ENCODE measurements around the gene EIF1. TPM values are rescaled to one million over a fixed set of nuclear protein-coding genes. Genes with fewer than 3 reads are reported as not detected.

Gene EIF1
- total and polyA plus RNA-seq, 2 donors from 2014 or later: 842 to 1,166 TPM

DNA sequence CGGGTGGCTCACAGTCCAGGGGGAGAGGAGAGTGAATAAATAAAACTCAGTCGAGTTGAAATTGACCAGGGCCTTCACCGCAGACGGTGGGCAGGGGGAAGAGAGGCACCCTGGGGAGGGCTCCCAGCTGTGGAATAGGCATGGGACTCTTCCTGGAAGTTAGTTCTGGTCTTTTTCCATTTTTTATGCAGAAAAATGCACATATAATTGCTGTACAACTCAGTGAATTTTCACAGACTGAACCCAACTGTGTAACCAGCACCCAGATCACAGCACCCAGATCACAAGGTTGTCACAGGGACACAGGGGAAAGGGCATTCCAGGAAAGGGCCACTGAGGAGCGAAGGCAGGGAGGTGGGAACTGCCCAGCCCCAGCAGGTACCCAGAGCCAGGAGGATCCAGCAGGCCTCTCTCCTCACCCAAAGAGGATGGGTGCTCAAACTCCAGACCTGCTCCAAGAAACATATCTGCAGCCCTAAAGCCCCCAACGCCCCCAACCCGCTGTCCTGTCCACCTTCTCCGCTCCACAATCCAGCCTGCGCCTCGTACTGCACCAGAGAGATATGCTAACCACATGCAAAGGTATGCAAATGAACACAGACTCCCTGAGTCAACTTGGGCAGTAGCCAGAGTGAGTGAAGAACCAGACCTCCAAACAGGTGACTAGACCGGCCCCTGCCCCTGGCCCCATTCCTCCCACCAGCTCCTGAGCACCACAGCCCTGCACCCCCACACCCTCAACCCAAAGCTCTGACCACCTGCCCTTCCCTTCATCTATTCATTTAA is 29.1 kb upstream of the EIF1 start:
- Histone ChIP-seq H3K9ac (ENCODE audit: low read length in 3 of 3) (peak overlapping the region in 1 of 3 donors; percentile 16), H3K4me3 (ENCODE audit: low read length in 3 of 3) (no peak overlapping the region), H3K9me3 (ENCODE audit: control insufficient read depth in 2 of 3, insufficient read depth in 1 of 3, low read length in 3 of 3) (no peaks in the 10 kb centered on the region), H3K27ac (ENCODE audit: low read depth in 2 of 2, low read length in 2 of 2) (peak overlapping the region; percentile 94), H3K4me1 (ENCODE audit: control insufficient read depth in 2 of 3, insufficient read depth in 2 of 3, low read depth in 1 of 3, low read length in 3 of 3) (peaks cover 0 to 44% (median 19%) of the 10 kb centered on the region in 3 donors), H3K36me3 (ENCODE audit: control insufficient read depth in 2 of 3, insufficient read depth in 3 of 3, low read length in 3 of 3) (no peaks in the 10 kb centered on the region), H3K27me3 (ENCODE audit: control insufficient read depth, insufficient read depth, low read length) (no peaks in the 10 kb centered on the region)
- TF ChIP-seq, protein P1, sequence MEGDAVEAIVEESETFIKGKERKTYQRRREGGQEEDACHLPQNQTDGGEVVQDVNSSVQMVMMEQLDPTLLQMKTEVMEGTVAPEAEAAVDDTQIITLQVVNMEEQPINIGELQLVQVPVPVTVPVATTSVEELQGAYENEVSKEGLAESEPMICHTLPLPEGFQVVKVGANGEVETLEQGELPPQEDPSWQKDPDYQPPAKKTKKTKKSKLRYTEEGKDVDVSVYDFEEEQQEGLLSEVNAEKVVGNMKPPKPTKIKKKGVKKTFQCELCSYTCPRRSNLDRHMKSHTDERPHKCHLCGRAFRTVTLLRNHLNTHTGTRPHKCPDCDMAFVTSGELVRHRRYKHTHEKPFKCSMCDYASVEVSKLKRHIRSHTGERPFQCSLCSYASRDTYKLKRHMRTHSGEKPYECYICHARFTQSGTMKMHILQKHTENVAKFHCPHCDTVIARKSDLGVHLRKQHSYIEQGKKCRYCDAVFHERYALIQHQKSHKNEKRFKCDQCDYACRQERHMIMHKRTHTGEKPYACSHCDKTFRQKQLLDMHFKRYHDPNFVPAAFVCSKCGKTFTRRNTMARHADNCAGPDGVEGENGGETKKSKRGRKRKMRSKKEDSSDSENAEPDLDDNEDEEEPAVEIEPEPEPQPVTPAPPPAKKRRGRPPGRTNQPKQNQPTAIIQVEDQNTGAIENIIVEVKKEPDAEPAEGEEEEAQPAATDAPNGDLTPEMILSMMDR (IDR thresholded peaks at IDR 0.05; ENCODE audit: borderline replicate concordance, extremely low read depth, insufficient read depth): no peak
- DNase-seq (no peak), FAIRE-seq (no peak)
- intact Hi-C loops (cut with DNase I): loop anchor here (10.0 kb wide), 1 partner anchor 105 kb away; no protein-coding TSS in a partner anchor

DNA sequence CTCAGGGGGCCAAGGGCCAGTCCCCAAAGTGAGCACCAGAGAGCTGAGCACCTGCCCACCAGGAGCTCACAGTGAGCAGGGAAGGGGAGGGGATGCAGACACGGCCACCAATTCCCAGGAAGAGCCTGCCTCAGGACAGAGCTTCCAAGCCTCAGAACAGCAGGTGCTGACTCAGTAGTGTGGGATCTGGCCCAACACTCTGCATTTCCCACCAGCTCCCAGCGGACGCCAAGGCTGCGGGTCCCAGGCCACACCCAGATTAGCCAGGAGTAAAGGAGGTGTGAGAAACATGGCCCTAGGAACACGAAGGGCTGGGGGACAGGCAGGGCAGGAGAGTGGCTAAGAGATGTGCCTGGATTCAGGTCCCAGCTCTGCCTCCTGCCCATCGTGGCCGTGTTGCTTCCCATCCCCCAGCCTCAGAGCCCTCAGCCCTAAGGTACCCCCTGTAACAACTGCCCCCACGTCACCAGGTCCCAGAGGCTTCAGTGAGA is 28.4 kb upstream of the EIF1 start:
- FAIRE-seq (no peak), DNase-seq (no peak)
- intact Hi-C loops (cut with DNase I): loop anchor here (10.0 kb wide), 1 partner anchor 105 kb away; no protein-coding TSS in a partner anchor
- Histone ChIP-seq H3K4me3 (ENCODE audit: low read length in 3 of 3) (no peak overlapping the region), H3K9me3 (ENCODE audit: control insufficient read depth in 2 of 3, insufficient read depth in 1 of 3, low read length in 3 of 3) (no peaks in the 10 kb centered on the region), H3K9ac (ENCODE audit: low read length in 3 of 3) (peak overlapping the region in 1 of 3 donors; percentile 12), H3K36me3 (ENCODE audit: control insufficient read depth in 2 of 3, insufficient read depth in 3 of 3, low read length in 3 of 3) (no peaks in the 10 kb centered on the region), H3K4me1 (ENCODE audit: control insufficient read depth in 2 of 3, insufficient read depth in 2 of 3, low read depth in 1 of 3, low read length in 3 of 3) (peaks cover 0 to 39% (median 17%) of the 10 kb centered on the region in 3 donors), H3K27me3 (ENCODE audit: control insufficient read depth, insufficient read depth, low read length) (no peaks in the 10 kb centered on the region), H3K27ac (ENCODE audit: low read depth in 2 of 2, low read length in 2 of 2) (peak overlapping the region; percentile 9 to 32)
- TF ChIP-seq, protein P1 (IDR thresholded peaks at IDR 0.05; ENCODE audit: borderline replicate concordance, extremely low read depth, insufficient read depth): no peak

DNA sequence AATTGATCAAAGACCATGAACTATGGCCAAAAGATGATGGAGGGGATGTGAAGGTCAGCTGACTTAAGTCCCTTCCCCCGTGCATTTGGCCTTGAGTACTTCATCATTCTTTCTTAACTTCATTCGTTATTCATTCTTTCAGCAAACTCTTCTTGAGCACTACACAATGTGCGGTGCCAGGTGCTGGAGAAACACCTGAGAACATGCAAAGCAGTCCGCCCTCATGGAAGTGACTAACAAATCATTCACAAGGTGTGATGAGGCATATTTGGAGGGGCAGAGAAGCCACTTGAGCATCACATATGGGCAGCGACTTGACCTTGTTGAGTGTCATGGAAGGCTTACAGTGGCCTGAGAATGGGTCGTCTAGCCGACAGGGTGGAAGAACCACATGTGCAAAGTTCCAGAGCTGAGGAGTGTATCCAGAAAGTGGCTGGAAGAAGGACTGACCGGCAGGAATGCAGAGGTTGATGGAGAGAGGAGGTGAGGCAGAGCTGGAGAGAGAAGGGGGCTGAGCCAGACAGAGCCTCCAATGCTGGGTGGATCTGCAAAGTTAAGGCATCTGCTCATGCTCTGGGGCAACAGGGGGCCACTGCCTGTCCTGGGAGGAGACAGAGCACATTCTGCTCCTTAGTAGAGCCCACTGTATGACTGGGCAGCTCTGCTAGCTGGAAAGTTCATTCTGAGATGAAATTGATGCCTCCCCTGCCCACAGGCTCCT is 25.1 kb upstream of the EIF1 start:
- Histone ChIP-seq H3K9ac (ENCODE audit: low read length in 3 of 3) (no peak overlapping the region), H3K4me1 (ENCODE audit: control insufficient read depth in 2 of 3, insufficient read depth in 2 of 3, low read depth in 1 of 3, low read length in 3 of 3) (peaks cover 0 to 34% (median 6%) of the 10 kb centered on the region in 3 donors), H3K27ac (ENCODE audit: low read depth in 2 of 2, low read length in 2 of 2) (no peak overlapping the region), H3K9me3 (ENCODE audit: control insufficient read depth in 2 of 3, insufficient read depth in 1 of 3, low read length in 3 of 3) (no peaks in the 10 kb centered on the region), H3K4me3 (ENCODE audit: low read length in 3 of 3) (no peak overlapping the region), H3K36me3 (ENCODE audit: control insufficient read depth in 2 of 3, insufficient read depth in 3 of 3, low read length in 3 of 3) (no peaks in the 10 kb centered on the region), H3K27me3 (ENCODE audit: control insufficient read depth, insufficient read depth, low read length) (no peaks in the 10 kb centered on the region)
- TF ChIP-seq, protein P1 (IDR thresholded peaks at IDR 0.05; ENCODE audit: borderline replicate concordance, extremely low read depth, insufficient read depth): no peak
- intact Hi-C loops (cut with DNase I): loop anchor here (10.0 kb wide), 1 partner anchor 109 kb away; no protein-coding TSS in a partner anchor
- no peak for FAIRE-seq
- DNase-seq: no peak
